IPS-18a (cell line): ENCODE data around the gene OXT.
"Not testable (repeated sequence)": the region's sequence is repeated elsewhere in the genome, so short reads cannot be mapped to it uniquely, and the experiment has no call there.

ENCODE experiments used
- H3K27ac ChIP-seq: one replicate; pipeline ENCODE4 v1.5.1; 2013; ENCODE audit warnings: low read length
- H3K27me3 ChIP-seq: one replicate; pipeline ENCODE4 v1.6.1; 2013; ENCODE audit warnings: mild to moderate bottlenecking, low read length; ENCODE audit not compliant: control insufficient read depth, insufficient read depth
- H3K36me3 ChIP-seq: one replicate; pipeline ENCODE4 v1.6.1; 2013; ENCODE audit warnings: low read depth, low read length; ENCODE audit not compliant: control insufficient read depth
- H3K4me1 ChIP-seq: one replicate; pipeline ENCODE4 v1.6.1; 2013; ENCODE audit warnings: low read depth, low read length; ENCODE audit not compliant: control insufficient read depth
- H3K4me3 ChIP-seq: one replicate; pipeline ENCODE4 v1.5.1; 2013; ENCODE audit warnings: low read length
- H3K9ac ChIP-seq: one replicate; pipeline ENCODE4 v1.6.1; 2013; ENCODE audit warnings: mild to moderate bottlenecking, low read length, moderate library complexity
- H3K9me3 ChIP-seq: one replicate; pipeline ENCODE4 v1.6.1; 2013; ENCODE audit warnings: low read depth, low read length; ENCODE audit not compliant: control insufficient read depth

The OXT gene

GRCh38 chr20:3071610-3072529 lies at the start of gene OXT:
TSS of gene OXT (plus strand) at chr20:3071620. CDS start at chr20:3071656, 36 bp downstream.
- Histone ChIP-seq H3K9me3 (no peaks in the 10 kb centered on the region), H3K27ac (no peak within 1 kb of the TSS), H3K4me1 (no peaks in the 10 kb centered on the region), H3K4me3 (peak within 1 kb of the TSS; percentile 24), H3K9ac (no peak within 1 kb of the TSS), H3K27me3 (peaks cover 27% of the 10 kb centered on the region), H3K36me3 (no peaks in the 10 kb centered on the region)

GRCh38 chr20:3021777-3022176 lies 49.6 kb upstream of the OXT start:
- Histone ChIP-seq H3K4me3 (no peak overlapping the region), H3K36me3 (peaks cover 37% of the 10 kb centered on the region), H3K4me1 (no peaks in the 10 kb centered on the region), H3K9ac (no peak overlapping the region), H3K27ac (no peak overlapping the region), H3K9me3 (no peaks in the 10 kb centered on the region), H3K27me3 (no peaks in the 10 kb centered on the region)

- not testable (repeated sequence) for H3K9ac ChIP-seq, H3K4me3 ChIP-seq, H3K9me3 ChIP-seq, H3K27ac ChIP-seq, H3K27me3 ChIP-seq, H3K4me1 ChIP-seq
- peaks cover 42% of the 10 kb centered on the region for H3K36me3 ChIP-seq
Measured at GRCh38 chr20:3022559-3023490, 48.6 kb upstream of the OXT start.

- Histone ChIP-seq H3K27ac (no peak overlapping the region), H3K27me3 (no peaks in the 10 kb centered on the region), H3K9ac (no peak overlapping the region), H3K9me3 (no peaks in the 10 kb centered on the region), H3K4me1 (no peaks in the 10 kb centered on the region), H3K36me3 (peaks cover 44% of the 10 kb centered on the region), H3K4me3 (no peak overlapping the region)
Measured at GRCh38 chr20:3027987-3028386, 43.4 kb upstream of the OXT start.

GRCh38 chr20:3031524-3032147 lies 39.8 kb upstream of the OXT start:
- no peak overlapping the region for H3K27ac ChIP-seq
- no peak overlapping the region for H3K9ac ChIP-seq
- H3K4me1 ChIP-seq = no peaks in the 10 kb centered on the region
- H3K9me3 ChIP-seq = no peaks in the 10 kb centered on the region
- H3K36me3 ChIP-seq = peaks cover 47% of the 10 kb centered on the region
- H3K4me3 ChIP-seq = no peak overlapping the region
- H3K27me3 ChIP-seq = no peaks in the 10 kb centered on the region

GRCh38 chr20:3032624-3033023 lies 38.8 kb upstream of the OXT start:
- no peak overlapping the region for H3K9ac ChIP-seq
- H3K36me3 ChIP-seq = peaks cover 47% of the 10 kb centered on the region
- H3K4me1 ChIP-seq = no peaks in the 10 kb centered on the region
- H3K9me3 ChIP-seq = no peaks in the 10 kb centered on the region
- no peak overlapping the region for H3K27ac ChIP-seq
- no peak overlapping the region for H3K4me3 ChIP-seq
- no peaks in the 10 kb centered on the region for H3K27me3 ChIP-seq

GRCh38 chr20:3037654-3038053 lies 33.8 kb upstream of the OXT start:
- Histone ChIP-seq H3K27me3 (no peaks in the 10 kb centered on the region), H3K9ac (no peak overlapping the region), H3K4me1 (peaks cover 4% of the 10 kb centered on the region), H3K27ac (no peak overlapping the region), H3K9me3 (no peaks in the 10 kb centered on the region), H3K36me3 (peaks cover 52% of the 10 kb centered on the region), H3K4me3 (no peak overlapping the region)

GRCh38 chr20:3038454-3038853 lies 33.0 kb upstream of the OXT start:
- no peak overlapping the region for H3K9ac ChIP-seq
- peaks cover 52% of the 10 kb centered on the region for H3K36me3 ChIP-seq
- peaks cover 4% of the 10 kb centered on the region for H3K4me1 ChIP-seq
- H3K27ac ChIP-seq = no peak overlapping the region
- no peak overlapping the region for H3K4me3 ChIP-seq
- no peaks in the 10 kb centered on the region for H3K27me3 ChIP-seq
- H3K9me3 ChIP-seq = no peaks in the 10 kb centered on the region

- Histone ChIP-seq H3K4me1 (peaks cover 4% of the 10 kb centered on the region), H3K27me3 (no peaks in the 10 kb centered on the region), H3K27ac (no peak overlapping the region), H3K36me3 (peaks cover 52% of the 10 kb centered on the region), H3K9ac (no peak overlapping the region), H3K9me3 (no peaks in the 10 kb centered on the region), H3K4me3 (no peak overlapping the region)
Measured at GRCh38 chr20:3039426-3039825, 32.0 kb upstream of the OXT start.

- no peaks in the 10 kb centered on the region for H3K9me3 ChIP-seq
- H3K9ac ChIP-seq = no peak overlapping the region
- H3K4me1 ChIP-seq = peaks cover 7% of the 10 kb centered on the region
- no peaks in the 10 kb centered on the region for H3K27me3 ChIP-seq
- no peak overlapping the region for H3K27ac ChIP-seq
- no peak overlapping the region for H3K4me3 ChIP-seq
- H3K36me3 ChIP-seq = peaks cover 48% of the 10 kb centered on the region
Measured at GRCh38 chr20:3040086-3040485, 31.3 kb upstream of the OXT start.

GRCh38 chr20:3041854-3042409 lies 29.5 kb upstream of the OXT start:
- Histone ChIP-seq H3K27me3 (no peaks in the 10 kb centered on the region), H3K9ac (no peak overlapping the region), H3K9me3 (no peaks in the 10 kb centered on the region), H3K27ac (no peak overlapping the region), H3K36me3 (peaks cover 31% of the 10 kb centered on the region), H3K4me1 (peaks cover 11% of the 10 kb centered on the region), H3K4me3 (peak overlapping the region; percentile 11)
